ENCODE data around the gene PRXL2B. TPM values are rescaled to one million over a fixed set of nuclear protein-coding genes. Genes with fewer than 3 reads are reported as not detected.

The PRXL2B gene
- total RNA-seq, 1 experiment from 2014 or later = 32.2 TPM

GRCh38 chr1:2636733-2637132 lies 50.2 kb downstream of the PRXL2B start (continued):
- no peak for TF ChIP-seq EZH2 (IDR thresholded peaks at IDR 0.05)
- no peak for TF ChIP-seq FOSL1 (IDR thresholded peaks at IDR 0.05; ENCODE audit: low read depth)
- no peak for TF ChIP-seq ATF3 (IDR thresholded peaks at IDR 0.05)
- no peak for TF ChIP-seq ZNF274 (IDR thresholded peaks at IDR 0.05; ENCODE audit: low read depth, low read length)

GRCh38 chr1:2637442-2638145 lies 51.0 kb downstream of the PRXL2B start:
- Histone ChIP-seq H3K79me2 (ENCODE audit: insufficient read depth, low read length) (peaks cover 11% of the 10 kb centered on the region; the same call in 1 of the 2 replicates), H3K9me2 (ENCODE audit: insufficient read depth) (no peaks in the 10 kb centered on the region), H2AFZ (ENCODE audit: low read depth, low read length, poor library complexity, severe bottlenecking) (no peak overlapping the region), H3K4me3 (replicated peaks in 1 of 2; ENCODE audit: low read depth in 1 of 2, low read length in 2 of 2) (no peak overlapping the region), H3K9ac (ENCODE audit: low read length) (no peak overlapping the region), H3K4me2 (ENCODE audit: low read length) (no peak overlapping the region), H3K27ac (ENCODE audit: low read depth, low read length) (no peak overlapping the region), H3K9me3 (ENCODE audit: control insufficient read depth in 1 of 2, insufficient read depth in 1 of 2, low read depth in 1 of 2, low read length in 2 of 2) (peaks cover 0 to 6% of the 10 kb centered on the region in 2 experiments; a peak in 2 of 4 replicates), H3K27me3 (ENCODE audit: insufficient read depth, low read length) (no peaks in the 10 kb centered on the region), H4K20me1 (ENCODE audit: insufficient read depth) (no peaks in the 10 kb centered on the region), H3K36me3 (ENCODE audit: control insufficient read depth in 1 of 2, insufficient read depth in 2 of 2, low read length in 2 of 2) (no peaks in the 10 kb centered on the region), H3K4me1 (ENCODE audit: control insufficient read depth in 1 of 2, insufficient read depth in 2 of 2, low read length in 2 of 2) (peaks cover 6 to 27% of the 10 kb centered on the region in 2 experiments; a peak in 3 of 4 replicates)
- CTCF ChIA-PET = no interaction called here
- BruUV-seq (replicated peaks) = no TSS peak
- POLR2A ChIA-PET = no interaction called here
- RAD21 ChIA-PET (ENCODE audit: low non-redundant PET in 1 of 2, low total read pairs in 2 of 2, uncharacterized antibody in 2 of 2, unreplicated experiment in 2 of 2) = no interaction called here
- ATAC-seq = no peak
- no peak for DNase-seq (ENCODE audit: low read depth, low spot score)
- intact Hi-C loops (cut with micrococcal nuclease) = no loop called here
- TF ChIP-seq TCF7L2 (IDR thresholded peaks at IDR 0.05; ENCODE audit: borderline replicate concordance, extremely low read depth, insufficient read depth, insufficient read length) (no peak), JUND (IDR thresholded peaks at IDR 0.05) (0 out of 2 replicates have a peak, but pooled peaks have one; percentile 24), CBX3 (IDR thresholded peaks at IDR 0.05; ENCODE audit: low read depth) (no peak), FOSL1 (IDR thresholded peaks at IDR 0.05; ENCODE audit: low read depth) (no peak), RAD21 (IDR thresholded peaks at IDR 0.05; ENCODE audit: low read depth) (no peak)

Measured in HCT116 (cell line).